Mesendoderm (in vitro differentiated cells): ENCODE data around the gene CSRNP3.

Experiments
- DNase-seq: peaks from one replicate; pipeline ENCODE4 v3.0.0; 2013
- H2AK5ac ChIP-seq: 2 replicates; pipeline ENCODE4 v1.6.1; 2013; ENCODE audit warnings: low read length, inconsistent platforms
- H2BK120ac ChIP-seq: 2 replicates; pipeline ENCODE4 v1.6.1; 2013; ENCODE audit warnings: low read depth, mild to moderate bottlenecking, low read length, moderate library complexity, mixed read lengths
- H2BK15ac ChIP-seq: replicated peaks from 2 replicates; pipeline ENCODE4 v1.6.1; 2013; ENCODE audit warnings: low read depth, mild to moderate bottlenecking, moderate library complexity
- H2BK5ac ChIP-seq: 2 replicates; pipeline ENCODE4 v1.6.1; 2013; ENCODE audit warnings: low read length, inconsistent platforms
- H3K18ac ChIP-seq: 2 replicates; pipeline ENCODE4 v1.6.1; 2013; ENCODE audit warnings: mild to moderate bottlenecking, low read length, mixed read lengths
- H3K23ac ChIP-seq: one replicate; pipeline ENCODE4 v1.6.1; 2013; ENCODE audit warnings: low read length
- H3K27ac ChIP-seq: 2 replicates; pipeline ENCODE4 v1.5.1; 2013; ENCODE audit warnings: low read depth, mild to moderate bottlenecking, inconsistent platforms, low read length, moderate library complexity
- H3K27me3 ChIP-seq: 2 replicates; pipeline ENCODE4 v1.6.1; 2013; ENCODE audit warnings: low read length, control low read depth, mild to moderate bottlenecking, inconsistent platforms; ENCODE audit not compliant: insufficient read depth, poor library complexity
- H3K36me3 ChIP-seq: 2 replicates; pipeline ENCODE4 v1.6.1; 2013; ENCODE audit warnings: low read length, inconsistent platforms; ENCODE audit not compliant: control insufficient read depth, insufficient read depth
- H3K4ac ChIP-seq: one replicate; pipeline ENCODE4 v1.6.1; 2013; ENCODE audit warnings: low read depth, mild to moderate bottlenecking, low read length, moderate library complexity
- H3K4me1 ChIP-seq: 2 replicates; pipeline ENCODE4 v1.6.1; 2013; ENCODE audit warnings: low read depth, low read length, inconsistent platforms; ENCODE audit not compliant: control insufficient read depth
- H3K4me2 ChIP-seq: 2 replicates; pipeline ENCODE4 v1.6.1; 2013; ENCODE audit warnings: low read length
- H3K4me3 ChIP-seq: 2 replicates; pipeline ENCODE4 v1.5.1; 2013; ENCODE audit warnings: mild to moderate bottlenecking, low read length
- H3K56ac ChIP-seq: one replicate; pipeline ENCODE4 v1.6.1; 2013; ENCODE audit warnings: low read length
- H3K79me1 ChIP-seq: 2 replicates; pipeline ENCODE4 v1.6.1; 2013; ENCODE audit warnings: low read length, inconsistent platforms
- H3K79me2 ChIP-seq: 2 replicates; pipeline ENCODE4 v1.6.1; 2013; ENCODE audit warnings: mild to moderate bottlenecking, low read length; ENCODE audit not compliant: control insufficient read depth, insufficient read depth
- H3K9ac ChIP-seq: 2 replicates; pipeline ENCODE4 v1.6.1; 2013; ENCODE audit warnings: low read length, inconsistent platforms
- H4K5ac ChIP-seq: one replicate; pipeline ENCODE4 v1.6.1; 2013; ENCODE audit warnings: low read length
- H4K8ac ChIP-seq: one replicate; pipeline ENCODE4 v1.6.1; 2013; ENCODE audit warnings: low read depth, mild to moderate bottlenecking, control low read depth, low read length, moderate library complexity
- WGBS: extraction: QIAGEN DNeasy Blood & Tissue Kit; methylation state at CpG from one replicate; pipeline ENCODE4 v1.1.7; 2013; ENCODE audit warnings: low lambda C conversion rate, missing lambda C conversion rate; ENCODE audit not compliant: insufficient coverage; ENCODE audit errors: extremely low coverage; 5-methylcytosine and 5-hydroxymethylcytosine counted together

Gene CSRNP3

DNA sequence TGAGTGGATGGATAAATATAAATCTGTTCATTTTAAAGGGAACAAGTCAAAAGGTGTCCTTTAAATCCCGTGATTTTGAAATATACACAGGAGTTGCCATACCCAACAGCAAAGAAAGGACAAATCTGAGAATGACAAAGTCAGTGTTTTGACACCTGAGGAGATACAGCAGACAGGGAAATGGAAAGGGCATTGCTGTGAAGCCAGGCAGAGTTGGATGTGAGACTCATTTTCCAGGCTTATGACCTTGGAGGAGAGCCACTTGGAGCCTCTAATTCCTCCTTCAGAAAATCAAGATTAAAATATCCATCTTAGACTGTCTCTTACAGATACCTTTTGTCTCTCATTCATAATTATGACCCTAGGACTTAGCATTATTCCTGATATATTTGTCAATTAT lies 170.0 kb downstream of the CSRNP3 start:
- H3K36me3 ChIP-seq: no peaks in the 10 kb centered on the region
- no peak overlapping the region for H4K8ac ChIP-seq
- no peaks in the 10 kb centered on the region for H3K4me1 ChIP-seq
- H3K4me2 ChIP-seq: no peak overlapping the region
- DNase-seq: no peak
- no peak overlapping the region for H3K4ac ChIP-seq
- no peak overlapping the region for H2BK5ac ChIP-seq
- WGBS: no CpG with 5 or more reads among the region's 1 CpG
- no peak overlapping the region for H2BK15ac ChIP-seq
- no peak overlapping the region for H3K56ac ChIP-seq
- no peak overlapping the region for H3K9ac ChIP-seq
- no peaks in the 10 kb centered on the region for H3K79me2 ChIP-seq
- no peak overlapping the region for H3K23ac ChIP-seq
- H4K5ac ChIP-seq: no peak overlapping the region
- H3K27me3 ChIP-seq: no peaks in the 10 kb centered on the region
- no peak overlapping the region for H2BK120ac ChIP-seq
- H2AK5ac ChIP-seq: no peak overlapping the region
- H3K27ac ChIP-seq: no peak overlapping the region
- H3K4me3 ChIP-seq: no peak overlapping the region
- no peak overlapping the region for H3K18ac ChIP-seq
- no peaks in the 10 kb centered on the region for H3K79me1 ChIP-seq

DNA sequence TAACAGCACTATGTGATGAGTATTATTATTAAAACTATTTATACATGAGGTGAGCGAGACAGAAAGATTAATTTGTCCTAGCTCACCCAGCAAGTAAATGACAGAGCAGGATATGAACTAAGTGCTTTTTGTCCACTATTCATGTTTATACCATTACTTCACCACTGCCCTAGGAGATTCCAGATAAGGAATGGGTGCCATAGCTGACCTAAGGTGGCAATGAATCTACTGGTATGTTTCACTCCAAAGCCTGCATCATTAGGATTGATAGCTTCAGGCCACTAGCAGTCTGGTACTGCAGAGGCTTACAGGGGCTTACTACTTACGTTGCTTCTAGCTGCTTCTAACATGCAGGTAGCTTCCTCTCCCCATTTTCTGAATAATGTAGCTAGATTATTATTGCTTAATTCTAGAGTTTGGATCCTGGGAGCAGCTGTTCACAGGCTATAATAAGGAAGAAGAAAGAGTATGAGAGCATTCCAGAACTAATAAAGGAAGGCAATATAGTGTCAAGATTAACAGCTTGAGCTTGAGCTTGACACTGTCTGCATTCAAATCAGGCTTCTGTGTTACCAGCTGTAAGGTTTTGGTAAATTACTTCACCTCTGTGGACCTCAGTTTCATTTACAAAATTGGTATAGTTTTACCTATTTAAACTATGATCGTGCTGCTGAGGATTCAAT lies 170.9 kb downstream of the CSRNP3 start:
- no peak overlapping the region for H2BK15ac ChIP-seq
- H3K56ac ChIP-seq: no peak overlapping the region
- no peaks in the 10 kb centered on the region for H3K36me3 ChIP-seq
- no peak overlapping the region for H2AK5ac ChIP-seq
- H3K4me2 ChIP-seq: no peak overlapping the region
- no peaks in the 10 kb centered on the region for H3K27me3 ChIP-seq
- no peak overlapping the region for H3K23ac ChIP-seq
- no peak overlapping the region for H3K4ac ChIP-seq
- no peak overlapping the region for H3K9ac ChIP-seq
- H3K4me1 ChIP-seq: no peaks in the 10 kb centered on the region
- WGBS: no CpG with 5 or more reads among the region's 3 CpGs
- no peak for DNase-seq
- no peak overlapping the region for H3K4me3 ChIP-seq
- no peaks in the 10 kb centered on the region for H3K79me1 ChIP-seq
- no peak overlapping the region for H2BK120ac ChIP-seq
- no peak overlapping the region for H3K18ac ChIP-seq
- no peak overlapping the region for H4K5ac ChIP-seq
- no peak overlapping the region for H4K8ac ChIP-seq
- H3K79me2 ChIP-seq: no peaks in the 10 kb centered on the region
- H3K27ac ChIP-seq: no peak overlapping the region
- no peak overlapping the region for H2BK5ac ChIP-seq

DNA sequence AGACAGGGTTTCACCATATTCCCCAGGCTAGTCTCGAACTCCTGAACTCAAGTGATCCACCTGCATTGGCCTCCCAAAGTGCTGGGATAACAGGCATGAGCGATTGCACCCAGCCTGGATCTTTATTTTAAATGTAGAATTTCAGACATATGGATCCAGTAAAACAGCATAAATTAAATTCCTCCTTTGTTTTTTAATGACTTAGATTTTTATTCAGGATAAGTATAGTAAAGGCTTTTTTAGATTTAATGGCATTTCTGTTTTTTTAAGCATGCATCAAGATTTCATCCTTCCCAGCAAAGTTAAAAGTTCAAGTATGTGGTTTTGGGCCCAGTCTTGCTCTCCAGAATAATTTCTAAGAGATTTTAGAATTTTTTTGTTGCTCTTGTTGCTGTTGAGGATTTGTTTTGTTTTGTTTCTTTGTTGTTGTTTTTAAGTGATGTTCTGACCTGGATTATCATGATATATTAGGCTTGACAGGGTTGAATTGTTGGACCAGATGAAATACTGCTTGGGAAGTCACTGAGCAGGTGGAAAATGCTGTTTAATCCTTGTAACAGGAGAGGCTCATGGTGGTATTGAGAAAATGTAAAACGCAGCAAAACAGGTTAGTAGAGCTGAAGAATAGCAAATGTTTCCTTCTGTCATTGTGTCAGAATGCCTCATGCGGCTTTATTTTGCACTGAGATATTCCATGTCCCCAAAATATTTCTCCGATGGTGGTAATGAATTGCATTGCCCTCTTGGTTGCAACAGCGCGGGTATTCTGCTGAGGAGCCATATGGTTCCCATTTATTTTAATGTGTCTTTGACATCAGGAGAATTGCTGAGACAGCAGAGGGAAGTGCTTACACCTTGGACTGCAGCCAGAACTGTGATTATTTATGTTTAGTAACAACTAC lies 176.7 kb downstream of the CSRNP3 start:
- H3K27me3 ChIP-seq: no peaks in the 10 kb centered on the region
- H3K4me3 ChIP-seq: no peak overlapping the region
- no peak overlapping the region for H4K5ac ChIP-seq
- H3K9ac ChIP-seq: no peak overlapping the region
- H3K56ac ChIP-seq: no peak overlapping the region
- no peak overlapping the region for H3K27ac ChIP-seq
- no peak for DNase-seq
- H3K4ac ChIP-seq: no peak overlapping the region
- no CpG with 5 or more reads among the region's 7 CpGs for WGBS
- H3K79me2 ChIP-seq: no peaks in the 10 kb centered on the region
- no peaks in the 10 kb centered on the region for H3K4me1 ChIP-seq
- no peak overlapping the region for H3K18ac ChIP-seq
- H2BK120ac ChIP-seq: no peak overlapping the region
- H3K36me3 ChIP-seq: no peaks in the 10 kb centered on the region
- H2BK5ac ChIP-seq: no peak overlapping the region
- no peaks in the 10 kb centered on the region for H3K79me1 ChIP-seq
- no peak overlapping the region for H3K23ac ChIP-seq
- H3K4me2 ChIP-seq: no peak overlapping the region
- no peak overlapping the region for H2AK5ac ChIP-seq
- H2BK15ac ChIP-seq: no peak overlapping the region
- no peak overlapping the region for H4K8ac ChIP-seq

DNA sequence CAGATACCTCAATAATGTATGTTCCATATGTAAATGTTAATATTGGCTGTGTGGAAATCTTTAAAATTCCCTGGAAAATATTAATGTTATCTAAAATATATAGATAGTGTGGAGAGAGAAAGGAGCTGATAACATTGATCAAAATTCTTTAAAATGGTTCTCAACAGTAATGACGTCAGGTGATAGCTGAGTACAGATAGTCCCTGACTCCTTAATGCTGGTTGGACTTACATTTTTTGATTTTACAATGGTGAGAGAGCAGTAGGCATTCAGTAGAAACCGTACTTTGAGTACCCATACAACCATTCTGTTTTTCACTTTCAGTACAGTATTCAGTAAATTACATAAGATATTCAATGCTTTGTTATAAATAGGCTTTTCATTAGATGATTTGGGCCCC lies 177.9 kb downstream of the CSRNP3 start:
- no peak overlapping the region for H3K27ac ChIP-seq
- no peaks in the 10 kb centered on the region for H3K4me1 ChIP-seq
- no peak overlapping the region for H3K18ac ChIP-seq
- no peak overlapping the region for H4K8ac ChIP-seq
- no peak for DNase-seq
- H2BK15ac ChIP-seq: no peak overlapping the region
- H3K56ac ChIP-seq: no peak overlapping the region
- H3K23ac ChIP-seq: no peak overlapping the region
- H2BK120ac ChIP-seq: no peak overlapping the region
- H3K79me2 ChIP-seq: no peaks in the 10 kb centered on the region
- H2BK5ac ChIP-seq: no peak overlapping the region
- H3K4me3 ChIP-seq: no peak overlapping the region
- H3K4me2 ChIP-seq: no peak overlapping the region
- H3K4ac ChIP-seq: no peak overlapping the region
- no peaks in the 10 kb centered on the region for H3K27me3 ChIP-seq
- H4K5ac ChIP-seq: no peak overlapping the region
- no CpG with 5 or more reads among the region's 2 CpGs for WGBS
- no peak overlapping the region for H3K9ac ChIP-seq
- H3K79me1 ChIP-seq: no peaks in the 10 kb centered on the region
- H2AK5ac ChIP-seq: no peak overlapping the region
- no peaks in the 10 kb centered on the region for H3K36me3 ChIP-seq

DNA sequence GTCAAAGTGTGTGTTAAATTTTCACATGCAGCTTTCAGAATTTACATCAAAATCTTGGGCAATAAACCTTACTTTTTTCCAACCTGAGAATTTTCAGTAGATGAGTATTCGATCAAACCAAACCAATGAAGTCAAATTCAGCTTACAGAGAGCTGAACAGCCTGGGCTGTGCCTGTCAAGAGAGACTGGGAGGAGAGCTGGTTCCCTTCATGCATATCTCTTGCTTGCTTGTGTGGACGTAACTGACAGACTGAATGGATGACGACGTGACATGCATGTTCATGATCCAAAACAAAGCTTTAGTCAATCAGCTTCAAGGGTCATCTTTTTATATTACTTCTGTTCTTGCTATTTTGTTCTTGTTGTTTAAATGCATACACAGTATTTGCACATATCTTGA lies 179.3 kb downstream of the CSRNP3 start:
- Histone ChIP-seq H3K4ac (no peak overlapping the region), H3K36me3 (no peaks in the 10 kb centered on the region), H3K23ac (no peak overlapping the region), H3K56ac (no peak overlapping the region), H4K5ac (no peak overlapping the region), H2BK120ac (no peak overlapping the region), H4K8ac (no peak overlapping the region), H2AK5ac (no peak overlapping the region), H3K4me2 (no peak overlapping the region), H2BK5ac (no peak overlapping the region), H2BK15ac (no peak overlapping the region), H3K18ac (no peak overlapping the region), H3K27ac (no peak overlapping the region), H3K79me2 (no peaks in the 10 kb centered on the region), H3K9ac (no peak overlapping the region), H3K79me1 (no peaks in the 10 kb centered on the region), H3K4me1 (no peaks in the 10 kb centered on the region), H3K4me3 (no peak overlapping the region), H3K27me3 (no peaks in the 10 kb centered on the region)
- no CpG with 5 or more reads among the region's 4 CpGs for WGBS
- DNase-seq: no peak
